HEK293 (cell line): ENCODE measurements around the gene HSPG2.

Source experiments
- GLI4 ChIP-seq: fragments of 450-650 bp; formaldehyde crosslinking; IDR thresholded peaks from 2 replicates; pipeline ENCODE4 v1.5.1; 2016; ENCODE audit warnings: missing biosample characterization, missing genetic modification characterization
- KLF10 ChIP-seq: fragments of 450-650 bp; IDR thresholded peaks from 2 replicates; pipeline ENCODE4 v1.5.1; 2018; ENCODE audit warnings: missing biosample characterization, mild to moderate bottlenecking, missing genetic modification characterization
- ZEB2 ChIP-seq: fragments of 450-650 bp; formaldehyde crosslinking; IDR thresholded peaks from 2 replicates; pipeline ENCODE4 v1.5.1; 2016; ENCODE audit warnings: missing biosample characterization, missing genetic modification characterization
- ZNF138 ChIP-seq: fragments of 450-650 bp; formaldehyde crosslinking; IDR thresholded peaks from 2 replicates; pipeline ENCODE4 v1.5.1; 2016; ENCODE audit warnings: missing biosample characterization, missing genetic modification characterization, borderline replicate concordance
- ZNF302 ChIP-seq: fragments of 450-650 bp; formaldehyde crosslinking; IDR thresholded peaks from 2 replicates; pipeline ENCODE4 v1.5.1; 2016; ENCODE audit warnings: missing biosample characterization, missing genetic modification characterization, low read depth
- ZNF549 ChIP-seq: fragments of 450-650 bp; IDR thresholded peaks from 2 replicates; pipeline ENCODE4 v1.5.1; 2018; ENCODE audit warnings: missing biosample characterization, missing genetic modification characterization, mild to moderate bottlenecking, inconsistent platforms, moderate library complexity
- ZNF626 ChIP-seq: fragments of 450-650 bp; sonication (Bioruptor Pico); formaldehyde crosslinking; IDR thresholded peaks from 2 replicates; pipeline ENCODE4 v1.5.1; 2018; ENCODE audit warnings: missing biosample characterization, missing genetic modification characterization, inconsistent platforms
- ZNF707 ChIP-seq: fragments of 450-650 bp; formaldehyde crosslinking; IDR thresholded peaks from 2 replicates; pipeline ENCODE4 v1.5.1; 2016; ENCODE audit warnings: missing biosample characterization, missing genetic modification characterization
- TF ChIP-seq, protein P1 (sequence below): fragments of 450-650 bp; formaldehyde crosslinking; IDR thresholded peaks from 2 replicates; pipeline ENCODE4 v1.5.1; 2016; ENCODE audit warnings: missing biosample characterization, missing genetic modification characterization
- TF ChIP-seq, protein P2 (sequence below): fragments of 450-650 bp; formaldehyde crosslinking; IDR thresholded peaks from 2 replicates; pipeline ENCODE4 v1.5.1; 2016; ENCODE audit warnings: missing biosample characterization, missing genetic modification characterization, low read depth
- TF ChIP-seq, protein P3 (sequence below): fragments of 450-650 bp; formaldehyde crosslinking; IDR thresholded peaks from 2 replicates; pipeline ENCODE4 v1.5.1; 2016; ENCODE audit warnings: missing biosample characterization, missing genetic modification characterization
- TF ChIP-seq, protein P4 (sequence below): fragments of 450-650 bp; formaldehyde crosslinking; IDR thresholded peaks from 2 replicates; pipeline ENCODE4 v1.5.1; 2016; ENCODE audit warnings: missing biosample characterization, missing genetic modification characterization

DNA sequence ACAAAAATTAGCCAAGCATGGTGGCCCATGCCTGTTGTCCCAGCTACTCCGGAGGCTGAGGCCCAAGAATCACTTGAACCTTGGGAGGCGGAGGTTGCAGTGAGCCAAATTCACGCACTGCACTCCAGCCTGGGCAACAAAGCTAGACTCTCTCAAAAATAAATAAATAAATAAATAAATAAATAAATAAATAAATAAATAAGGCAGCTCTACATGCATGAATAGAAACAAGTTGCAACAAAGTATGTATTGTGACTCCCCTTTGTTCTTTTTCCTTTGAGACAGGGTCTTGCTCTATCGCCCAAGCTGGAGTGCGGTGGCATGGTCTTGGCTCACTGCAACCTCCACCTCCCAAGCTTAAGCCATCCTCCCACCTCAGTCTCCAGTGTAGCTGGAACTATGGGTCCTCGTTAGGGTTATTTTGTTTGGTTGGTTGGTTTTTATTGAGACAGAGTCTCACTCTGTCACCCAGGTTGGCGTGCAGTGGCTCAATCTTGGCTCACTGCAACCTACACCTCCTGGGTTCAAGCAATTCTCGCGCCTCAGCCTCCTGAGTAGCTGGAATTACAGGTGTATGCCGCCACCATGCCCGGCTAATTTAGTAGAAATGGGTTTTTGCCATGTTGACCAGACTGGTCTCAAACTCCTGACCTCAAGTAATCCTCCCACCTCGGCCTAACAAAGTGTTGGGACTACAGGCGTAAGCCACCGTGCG is 162.1 kb downstream of the HSPG2 start:
- TF ChIP-seq ZNF138 (no peak), ZNF707 (tag by site-specific recombination) (no peak), ZEB2 (tag by site-specific recombination) (no peak), ZNF626 (tag by site-specific recombination) (no peak), ZNF302 (tag by site-specific recombination) (no peak), KLF10 (no peak), ZNF549 (no peak), GLI4 (tag by site-specific recombination) (no peak)
- TF ChIP-seq, protein P1, sequence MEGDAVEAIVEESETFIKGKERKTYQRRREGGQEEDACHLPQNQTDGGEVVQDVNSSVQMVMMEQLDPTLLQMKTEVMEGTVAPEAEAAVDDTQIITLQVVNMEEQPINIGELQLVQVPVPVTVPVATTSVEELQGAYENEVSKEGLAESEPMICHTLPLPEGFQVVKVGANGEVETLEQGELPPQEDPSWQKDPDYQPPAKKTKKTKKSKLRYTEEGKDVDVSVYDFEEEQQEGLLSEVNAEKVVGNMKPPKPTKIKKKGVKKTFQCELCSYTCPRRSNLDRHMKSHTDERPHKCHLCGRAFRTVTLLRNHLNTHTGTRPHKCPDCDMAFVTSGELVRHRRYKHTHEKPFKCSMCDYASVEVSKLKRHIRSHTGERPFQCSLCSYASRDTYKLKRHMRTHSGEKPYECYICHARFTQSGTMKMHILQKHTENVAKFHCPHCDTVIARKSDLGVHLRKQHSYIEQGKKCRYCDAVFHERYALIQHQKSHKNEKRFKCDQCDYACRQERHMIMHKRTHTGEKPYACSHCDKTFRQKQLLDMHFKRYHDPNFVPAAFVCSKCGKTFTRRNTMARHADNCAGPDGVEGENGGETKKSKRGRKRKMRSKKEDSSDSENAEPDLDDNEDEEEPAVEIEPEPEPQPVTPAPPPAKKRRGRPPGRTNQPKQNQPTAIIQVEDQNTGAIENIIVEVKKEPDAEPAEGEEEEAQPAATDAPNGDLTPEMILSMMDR (tag by site-specific recombination) = no peak
- TF ChIP-seq, protein P2, sequence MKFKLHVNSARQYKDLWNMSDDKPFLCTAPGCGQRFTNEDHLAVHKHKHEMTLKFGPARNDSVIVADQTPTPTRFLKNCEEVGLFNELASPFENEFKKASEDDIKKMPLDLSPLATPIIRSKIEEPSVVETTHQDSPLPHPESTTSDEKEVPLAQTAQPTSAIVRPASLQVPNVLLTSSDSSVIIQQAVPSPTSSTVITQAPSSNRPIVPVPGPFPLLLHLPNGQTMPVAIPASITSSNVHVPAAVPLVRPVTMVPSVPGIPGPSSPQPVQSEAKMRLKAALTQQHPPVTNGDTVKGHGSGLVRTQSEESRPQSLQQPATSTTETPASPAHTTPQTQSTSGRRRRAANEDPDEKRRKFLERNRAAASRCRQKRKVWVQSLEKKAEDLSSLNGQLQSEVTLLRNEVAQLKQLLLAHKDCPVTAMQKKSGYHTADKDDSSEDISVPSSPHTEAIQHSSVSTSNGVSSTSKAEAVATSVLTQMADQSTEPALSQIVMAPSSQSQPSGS (tag by site-specific recombination) = no peak
- TF ChIP-seq, protein P3, sequence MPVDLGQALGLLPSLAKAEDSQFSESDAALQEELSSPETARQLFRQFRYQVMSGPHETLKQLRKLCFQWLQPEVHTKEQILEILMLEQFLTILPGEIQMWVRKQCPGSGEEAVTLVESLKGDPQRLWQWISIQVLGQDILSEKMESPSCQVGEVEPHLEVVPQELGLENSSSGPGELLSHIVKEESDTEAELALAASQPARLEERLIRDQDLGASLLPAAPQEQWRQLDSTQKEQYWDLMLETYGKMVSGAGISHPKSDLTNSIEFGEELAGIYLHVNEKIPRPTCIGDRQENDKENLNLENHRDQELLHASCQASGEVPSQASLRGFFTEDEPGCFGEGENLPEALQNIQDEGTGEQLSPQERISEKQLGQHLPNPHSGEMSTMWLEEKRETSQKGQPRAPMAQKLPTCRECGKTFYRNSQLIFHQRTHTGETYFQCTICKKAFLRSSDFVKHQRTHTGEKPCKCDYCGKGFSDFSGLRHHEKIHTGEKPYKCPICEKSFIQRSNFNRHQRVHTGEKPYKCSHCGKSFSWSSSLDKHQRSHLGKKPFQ = no peak; the same call in 1 of the 2 replicates
- TF ChIP-seq, protein P4, sequence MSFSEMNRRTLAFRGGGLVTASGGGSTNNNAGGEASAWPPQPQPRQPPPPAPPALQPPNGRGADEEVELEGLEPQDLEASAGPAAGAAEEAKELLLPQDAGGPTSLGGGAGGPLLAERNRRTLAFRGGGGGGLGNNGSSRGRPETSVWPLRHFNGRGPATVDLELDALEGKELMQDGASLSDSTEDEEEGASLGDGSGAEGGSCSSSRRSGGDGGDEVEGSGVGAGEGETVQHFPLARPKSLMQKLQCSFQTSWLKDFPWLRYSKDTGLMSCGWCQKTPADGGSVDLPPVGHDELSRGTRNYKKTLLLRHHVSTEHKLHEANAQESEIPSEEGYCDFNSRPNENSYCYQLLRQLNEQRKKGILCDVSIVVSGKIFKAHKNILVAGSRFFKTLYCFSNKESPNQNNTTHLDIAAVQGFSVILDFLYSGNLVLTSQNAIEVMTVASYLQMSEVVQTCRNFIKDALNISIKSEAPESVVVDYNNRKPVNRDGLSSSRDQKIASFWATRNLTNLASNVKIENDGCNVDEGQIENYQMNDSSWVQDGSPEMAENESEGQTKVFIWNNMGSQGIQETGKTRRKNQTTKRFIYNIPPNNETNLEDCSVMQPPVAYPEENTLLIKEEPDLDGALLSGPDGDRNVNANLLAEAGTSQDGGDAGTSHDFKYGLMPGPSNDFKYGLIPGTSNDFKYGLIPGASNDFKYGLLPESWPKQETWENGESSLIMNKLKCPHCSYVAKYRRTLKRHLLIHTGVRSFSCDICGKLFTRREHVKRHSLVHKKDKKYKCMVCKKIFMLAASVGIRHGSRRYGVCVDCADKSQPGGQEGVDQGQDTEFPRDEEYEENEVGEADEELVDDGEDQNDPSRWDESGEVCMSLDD (tag by site-specific recombination) = no peak
